HG03135 (cell line): Measurements from ENCODE around the gene OPCML.

Experiments
- ATAC-seq: cut with Tn5 transposase; IDR thresholded peaks from one replicate; pipeline ENCODE4 v1.9.1; 2021; ENCODE audit warnings: mild to moderate bottlenecking, moderate library complexity; ENCODE audit not compliant: unreplicated experiment

The OPCML gene

DNA sequence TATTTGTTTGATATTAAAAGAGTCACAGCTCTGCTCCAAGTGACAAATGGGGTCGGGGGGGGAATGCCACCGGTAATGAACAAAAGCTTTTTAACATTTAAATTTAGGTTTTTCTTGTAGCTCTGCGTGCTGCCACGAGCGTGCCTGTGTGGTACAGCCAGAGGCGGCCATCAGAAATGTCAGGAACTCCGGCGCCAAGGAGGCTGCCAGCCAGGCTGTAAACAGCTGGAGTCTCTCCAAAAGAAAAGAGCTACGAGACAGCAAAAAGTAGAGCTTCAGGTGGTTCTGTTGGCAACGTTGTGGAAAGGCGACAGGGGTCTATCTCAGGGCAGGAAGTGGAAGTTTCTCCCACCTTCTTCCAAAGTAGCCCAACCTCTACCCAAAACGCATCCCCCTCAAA, 532.8 kb downstream of the OPCML start:
- no peak for ATAC-seq

DNA sequence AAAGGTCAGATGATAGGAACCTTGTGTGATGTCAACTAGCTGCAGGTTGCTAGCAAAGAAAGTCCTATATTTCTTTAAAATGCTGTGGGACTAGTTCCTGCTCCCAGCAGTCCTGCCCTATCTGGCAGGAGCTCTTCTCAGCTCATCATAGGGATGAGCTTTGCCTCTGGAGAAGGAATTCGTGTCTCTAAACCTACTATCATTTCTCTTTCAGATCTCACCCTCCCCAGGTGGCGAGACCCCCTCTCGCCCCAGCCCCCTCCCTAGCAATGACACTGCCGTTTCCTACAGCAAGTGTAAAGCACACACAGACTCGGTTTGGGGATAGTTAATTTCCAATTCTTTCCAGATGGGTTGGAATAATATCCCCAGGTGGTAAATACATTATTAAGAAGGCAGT, 533.3 kb downstream of the OPCML start:
- ATAC-seq, result no peak

DNA sequence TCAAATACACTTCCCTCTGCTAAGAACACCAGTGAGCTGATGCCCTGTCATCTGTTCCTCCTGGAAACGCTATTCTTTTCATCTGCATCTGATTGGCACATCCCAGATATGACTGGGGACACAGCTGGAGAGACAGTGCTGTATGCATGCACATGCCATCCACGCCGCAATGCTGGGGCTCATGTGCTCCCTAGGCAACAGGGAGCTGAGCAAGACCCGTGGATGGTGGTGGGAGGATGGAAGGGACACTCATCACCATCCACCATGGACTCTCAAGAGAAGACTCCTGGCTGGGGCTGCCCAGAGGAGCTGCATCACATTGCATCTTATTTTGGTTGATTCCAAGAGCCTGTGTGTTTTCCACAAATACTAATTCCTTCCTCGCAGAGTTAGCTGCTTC, 534.9 kb downstream of the OPCML start:
- ATAC-seq, result no peak

DNA sequence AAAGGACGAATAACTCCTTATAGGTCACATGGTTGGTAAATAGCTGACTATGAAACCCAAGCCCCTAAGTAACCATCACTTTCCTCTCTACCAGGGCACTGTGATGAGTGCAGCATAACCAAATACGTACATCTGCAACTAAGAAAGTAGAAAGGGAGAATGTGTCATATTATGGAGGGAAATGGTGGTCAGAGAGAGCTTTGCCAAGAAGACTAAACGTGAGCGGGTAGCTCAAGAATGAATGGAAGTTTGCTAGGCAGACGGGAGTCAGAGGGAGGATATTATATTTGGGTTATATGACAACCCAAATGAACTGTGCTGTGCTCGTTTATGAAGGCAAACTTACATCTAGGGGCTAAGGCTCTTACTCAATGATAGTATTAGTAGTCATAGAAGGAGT, 537.3 kb downstream of the OPCML start:
- ATAC-seq, result no peak

DNA sequence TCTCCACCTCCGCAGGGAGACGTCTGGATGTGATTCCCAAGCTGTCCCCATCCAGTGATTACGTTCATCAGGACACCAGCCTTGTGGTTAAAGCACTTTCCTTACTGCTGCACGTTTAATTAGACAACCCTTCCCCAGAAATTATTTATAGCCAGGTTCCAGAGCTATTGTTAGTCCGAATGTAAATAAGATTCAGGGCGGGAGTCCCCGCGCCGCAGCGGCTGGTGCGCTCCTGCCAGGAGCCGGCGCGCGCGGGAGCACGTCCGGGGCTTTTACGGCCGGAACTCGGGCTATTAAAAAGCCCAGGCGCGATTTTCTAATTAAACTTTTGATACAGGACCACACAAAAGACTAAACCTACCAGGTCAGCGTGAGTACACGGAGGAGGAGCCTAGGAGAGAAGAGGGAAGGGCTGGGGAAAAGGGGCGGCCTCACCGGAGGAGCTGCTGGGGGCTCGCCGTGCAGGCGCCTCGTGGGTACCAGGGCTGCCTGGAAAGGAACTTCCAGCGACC, 538.3 kb downstream of the OPCML start:
- no peak for ATAC-seq

DNA sequence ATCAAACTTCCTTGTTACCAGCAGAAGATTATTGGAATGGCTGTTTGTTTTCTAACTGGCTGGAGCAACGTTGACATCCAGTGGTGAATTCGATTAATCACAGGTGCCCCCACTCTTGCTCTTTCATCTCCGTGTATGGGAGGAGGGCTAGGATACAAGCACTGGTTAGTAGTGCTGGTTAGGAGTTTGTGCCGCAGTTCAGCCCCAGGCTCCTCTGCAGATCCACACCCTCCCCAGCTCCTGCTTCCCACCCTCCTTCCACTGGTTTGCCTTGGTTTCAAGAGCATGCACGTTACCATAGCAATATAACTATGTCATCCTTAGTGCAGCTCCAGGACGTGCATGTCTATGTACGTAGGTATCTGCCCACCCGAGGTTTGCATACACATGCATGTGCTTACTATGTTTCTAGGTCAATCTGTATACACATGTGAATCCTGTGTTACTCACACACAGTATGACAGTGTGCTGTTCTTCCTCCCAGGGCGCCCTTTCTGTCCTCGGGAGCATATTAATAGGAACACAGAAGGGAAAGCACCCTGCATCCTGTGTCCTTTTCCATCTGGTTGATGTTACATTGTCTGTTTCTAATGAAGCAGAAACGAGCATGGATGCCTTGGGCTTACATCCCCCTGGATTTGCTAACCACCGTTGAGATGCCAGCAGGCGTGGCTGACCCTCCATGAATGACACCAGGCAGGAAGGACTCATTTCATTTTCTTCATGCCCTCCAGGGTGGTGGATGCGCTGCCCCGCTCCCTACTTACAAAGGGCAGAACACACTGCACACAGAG, 539.3 kb downstream of the OPCML start:
- ATAC-seq, result no peak

DNA sequence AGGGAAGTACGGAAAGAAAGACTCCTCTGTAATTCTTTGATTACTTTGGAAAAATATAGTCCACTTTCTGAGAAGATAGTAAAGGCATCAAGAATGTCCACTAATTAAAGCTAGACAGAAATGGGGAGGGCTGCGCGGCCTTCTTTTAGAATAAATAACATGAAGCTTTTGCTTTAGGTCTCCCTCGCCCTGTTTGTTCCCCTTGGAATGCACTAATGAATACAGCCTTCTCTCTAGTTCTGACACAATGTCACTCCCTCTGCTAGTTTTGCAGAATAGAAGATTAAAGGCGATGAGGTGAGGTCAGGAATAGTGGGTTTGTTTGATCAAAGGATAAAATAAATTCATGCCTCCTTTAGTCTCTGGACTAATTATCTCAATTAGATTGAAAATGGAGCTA, 543.9 kb downstream of the OPCML start:
- no peak for ATAC-seq

GRCh38 chr11:132987936-132988335, 544.4 kb downstream of the OPCML start:
- ATAC-seq, result no peak

GRCh38 chr11:132983641-132983978, 548.7 kb downstream of the OPCML start:
- no peak for ATAC-seq

- no peak for ATAC-seq
These were observed 549.3 kb downstream of the OPCML start for GRCh38 chr11:132982772-132983640.

GRCh38 chr11:132981131-132981956, 551.0 kb downstream of the OPCML start:
- no peak for ATAC-seq

- ATAC-seq, result no peak
These were observed 551.6 kb downstream of the OPCML start for GRCh38 chr11:132980670-132981069.

GRCh38 chr11:132977746-132978145, 554.6 kb downstream of the OPCML start:
- ATAC-seq, result no peak

DNA sequence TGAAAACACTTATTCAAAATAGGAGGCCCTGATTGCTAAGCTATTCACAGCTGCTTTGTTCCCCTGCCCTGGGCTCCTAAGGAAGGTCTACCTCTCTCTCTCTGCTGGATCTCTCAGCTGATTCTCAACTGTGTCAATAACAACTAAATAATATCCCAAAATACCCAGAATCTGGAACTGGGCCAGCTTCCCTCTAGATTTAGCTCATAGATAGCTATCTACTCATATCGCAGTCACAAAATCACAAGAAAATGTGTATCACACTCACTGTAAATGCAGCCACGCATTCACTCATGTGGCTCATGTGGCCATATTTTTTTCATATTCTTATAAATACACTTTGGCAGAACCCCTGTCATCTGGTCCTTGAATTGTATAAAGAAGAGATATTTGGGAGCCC, 555.1 kb downstream of the OPCML start:
- no peak for ATAC-seq

- ATAC-seq, result no peak
These were observed 556.2 kb downstream of the OPCML start for GRCh38 chr11:132976115-132976514.

- ATAC-seq, result no peak
These were observed 558.6 kb downstream of the OPCML start for GRCh38 chr11:132973686-132974085.

GRCh38 chr11:132972565-132972964, 559.7 kb downstream of the OPCML start:
- no peak for ATAC-seq

DNA sequence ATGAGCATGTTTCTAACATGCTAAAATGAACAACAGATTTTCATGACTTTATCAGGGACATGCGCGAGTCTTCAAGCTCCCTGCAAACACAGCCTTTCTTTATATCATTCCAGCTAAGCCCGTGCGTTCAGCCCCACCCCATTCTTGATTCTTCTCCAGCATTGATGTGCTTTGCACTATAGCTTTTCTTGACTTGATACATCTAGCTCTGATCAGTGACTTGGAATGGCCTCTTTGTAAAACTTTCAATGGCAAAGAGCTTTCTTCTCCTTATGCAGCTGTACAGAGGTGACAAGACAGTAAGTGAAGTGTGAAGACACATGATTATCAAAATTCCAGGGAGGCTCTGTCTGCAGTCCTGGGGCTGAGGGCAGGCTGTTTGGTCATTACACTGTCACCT, 561.0 kb downstream of the OPCML start:
- no peak for ATAC-seq

GRCh38 chr11:132969892-132970291, 562.4 kb downstream of the OPCML start:
- no peak for ATAC-seq

GRCh38 chr11:132962041-132962440, 570.3 kb downstream of the OPCML start:
- no peak for ATAC-seq

DNA sequence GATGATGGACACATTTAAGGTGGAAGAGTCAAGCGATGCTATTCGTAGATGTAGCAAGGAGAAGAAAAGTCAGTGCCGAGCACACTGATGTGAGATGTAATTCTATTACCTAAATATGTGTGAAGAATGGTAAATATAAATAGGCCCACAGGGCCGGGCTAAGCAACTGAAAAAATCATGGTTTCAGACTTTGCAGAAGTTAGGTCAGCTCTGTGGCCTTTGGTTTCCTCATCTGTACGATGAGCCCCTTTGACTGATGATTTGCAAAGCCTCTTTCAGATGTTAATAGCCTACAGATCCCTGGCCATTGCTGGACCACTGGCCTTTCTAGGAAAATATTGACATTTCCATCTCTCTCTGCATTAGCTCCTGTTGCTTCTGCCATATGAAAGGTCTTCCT, 570.8 kb downstream of the OPCML start:
- no peak for ATAC-seq
